HCT116 (cell line): ENCODE results near the gene ADGRA1. TPM values are rescaled to one million over a fixed set of nuclear protein-coding genes. Genes with fewer than 3 reads are reported as not detected.

Experiments
- ATAC-seq: fragments of 200-7000 bp; cut with Tn5 transposase; 2 replicates; pipeline ENCODE4 v1.9.1; 2020; ENCODE audit warnings: mild to moderate bottlenecking, moderate library complexity
- BruUV-seq: library from RNA; stranded (reverse); fragments of 400-500 nt; replicated peaks from 2 replicates; lab custom pipeline; 2021; lab: Mats Ljungman, UMichigan
- CTCF ChIA-PET: fragments of 300-600 bp; sonication (Branson Sonifier 250); formaldehyde crosslinking; loops from one replicate; lab custom pipeline; 2021; ENCODE audit warnings: antibody characterized with exemption; lab: Charles Lee
- POLR2A ChIA-PET: fragments of 300-600, 350-600 bp; sonication (Branson Sonifier 250); formaldehyde crosslinking; loops from one replicate; lab custom pipeline; 2021; ENCODE audit warnings: antibody characterized with exemption; lab: Charles Lee
- RAD21 ChIA-PET, 2 experiments: fragments of 300-600 bp; sonication (Branson Sonifier 250); formaldehyde crosslinking; loops; one replicate each; lab custom pipeline; 2023; ENCODE audit warnings: low total read pairs in 2 of 2; ENCODE audit not compliant: uncharacterized antibody in 2 of 2, unreplicated experiment in 2 of 2, low non-redundant PET in 1 of 2; lab: Charles Lee
- DNase-seq: peaks from one replicate; pipeline ENCODE4 v3.0.0-alpha.2; 2010; ENCODE audit warnings: low read depth, low spot score
- H2AFZ ChIP-seq: fragments of 200-600 bp; shearing (Covaris generic), sonication (generic); 2 replicates; pipeline ENCODE4 v1.6.1; 2017; ENCODE audit warnings: low read depth, mixed run types, mixed read lengths, antibody characterized with exemption, low read length; ENCODE audit not compliant: poor library complexity, severe bottlenecking
- H3K27ac ChIP-seq: 2 replicates; pipeline ENCODE4 v1.5.1; 2012; ENCODE audit warnings: low read depth, low read length
- H3K27me3 ChIP-seq: fragments of 200-600 bp; sonication (generic); 2 replicates; pipeline ENCODE4 v1.6.1; 2016; ENCODE audit warnings: mixed run types, low read length, mixed read lengths; ENCODE audit not compliant: insufficient read depth
- H3K36me3 ChIP-seq, 2 experiments: fragments of 200-500 bp in 1 of 2; fragments of 200-600 bp in 1 of 2; sonication (Bioruptor generic) in 1 of 2; sonication (generic) in 1 of 2; 2 replicates each; pipeline versions ENCODE4 v1.5.1 to v1.6.1; 2014 to 2016; ENCODE audit warnings: low read length in 2 of 2, inconsistent platforms in 1 of 2, mixed read lengths in 1 of 2, mixed run types in 1 of 2; ENCODE audit not compliant: insufficient read depth in 2 of 2, control insufficient read depth in 1 of 2
- H3K4me1 ChIP-seq, 2 experiments: fragments of 200-600 bp in 1 of 2; sonication (generic) in 1 of 2; 2 replicates each; pipeline versions ENCODE4 v1.5.1 to v1.6.1; 2012 to 2017; ENCODE audit warnings: low read length in 2 of 2, inconsistent platforms in 1 of 2, mild to moderate bottlenecking in 1 of 2, mixed read lengths in 1 of 2, mixed run types in 1 of 2, moderate library complexity in 1 of 2; ENCODE audit not compliant: insufficient read depth in 2 of 2, control insufficient read depth in 1 of 2
- H3K4me2 ChIP-seq: fragments of 200-600 bp; sonication (generic); 2 replicates; pipeline ENCODE4 v1.6.1; 2017; ENCODE audit warnings: mixed run types, low read length, mixed read lengths
- H3K4me3 ChIP-seq, 2 experiments: fragments of 200-600 bp in 1 of 2; sonication (generic) in 1 of 2; replicated peaks in 1 of 2; 2 replicates each; pipeline ENCODE4 v1.5.1; 2011 to 2016; ENCODE audit warnings: low read length in 2 of 2, control low read depth in 1 of 2, low read depth in 1 of 2, mild to moderate bottlenecking in 1 of 2, mixed read lengths in 1 of 2, mixed run types in 1 of 2
- H3K79me2 ChIP-seq: fragments of 200-600 bp; sonication (generic); 2 replicates; pipeline ENCODE4 v1.6.1; 2017; ENCODE audit warnings: mild to moderate bottlenecking, mixed run types, low read length, moderate library complexity, mixed read lengths; ENCODE audit not compliant: insufficient read depth
- H3K9ac ChIP-seq: fragments of 200-600 bp; sonication (generic); 2 replicates; pipeline ENCODE4 v1.6.1; 2016; ENCODE audit warnings: low read length, mixed read lengths
- H3K9me2 ChIP-seq: fragments of 200-600 bp; sonication (generic), shearing (Covaris generic); 2 replicates; pipeline ENCODE4 v1.6.1; 2017; ENCODE audit warnings: mixed run types, mild to moderate bottlenecking, moderate library complexity; ENCODE audit not compliant: insufficient read depth
- H3K9me3 ChIP-seq, 2 experiments: fragments of 200-500 bp in 1 of 2; fragments of 200-600 bp in 1 of 2; sonication (Bioruptor generic) in 1 of 2; sonication (generic) in 1 of 2; 2 replicates each; pipeline ENCODE4 v1.6.1; 2014 to 2017; ENCODE audit warnings: low read length in 2 of 2, mixed read lengths in 2 of 2, inconsistent platforms in 1 of 2, low read depth in 1 of 2, mild to moderate bottlenecking in 1 of 2, mixed run types in 1 of 2, moderate library complexity in 1 of 2; ENCODE audit not compliant: control insufficient read depth in 1 of 2, insufficient read depth in 1 of 2
- H4K20me1 ChIP-seq: fragments of 200-600 bp; sonication (generic), shearing (Covaris generic); 2 replicates; pipeline ENCODE4 v1.6.1; 2017; ENCODE audit warnings: mixed run types, mild to moderate bottlenecking, moderate library complexity; ENCODE audit not compliant: insufficient read depth
- EGR1 ChIP-seq: IDR thresholded peaks from 2 replicates; pipeline ENCODE4 v1.6.1; 2012; ENCODE audit warnings: low read depth
- FOSL1 ChIP-seq: IDR thresholded peaks from 2 replicates; pipeline ENCODE4 v1.6.1; 2012; ENCODE audit warnings: low read depth
- POLR2A ChIP-seq: IDR thresholded peaks from 2 replicates; pipeline ENCODE4 v1.7.0; 2011; ENCODE audit warnings: borderline replicate concordance; ENCODE audit not compliant: insufficient read depth, insufficient read length; ENCODE audit errors: extremely low read depth
- POLR2AphosphoS5 ChIP-seq: IDR thresholded peaks from 2 replicates; pipeline ENCODE4 v1.6.1; 2011; ENCODE audit warnings: mild to moderate bottlenecking, low read depth, low read length, moderate library complexity
- REST ChIP-seq: IDR thresholded peaks from 2 replicates; pipeline ENCODE4 v1.6.1; 2012; ENCODE audit warnings: low read depth
- YY1 ChIP-seq: IDR thresholded peaks from 2 replicates; pipeline ENCODE4 v1.6.1; 2011; ENCODE audit warnings: low read length, low read depth, moderate library complexity, mild to moderate bottlenecking; ENCODE audit not compliant: insufficient replicate concordance; ENCODE audit errors: extremely low read depth
- intact Hi-C: fragments of 100-400 bp; cut with micrococcal nuclease; formaldehyde crosslinking; loops from 2 replicates; pipeline ENCODE4 v1.10.0; 2022
- total RNA-seq: library from RNA; stranded (reverse); gene quantifications from one replicate; pipeline ENCODE4 v1.2.1, GENCODE V29; 2021; ENCODE audit not compliant: unreplicated experiment

Gene ADGRA1
- total RNA-seq, 1 experiment from 2014 or later, result not detected

- no peak for TF ChIP-seq REST
- no peak for TF ChIP-seq YY1
- TF ChIP-seq FOSL1, result no peak
- TF ChIP-seq POLR2AphosphoS5, result no peak
- no peak for TF ChIP-seq EGR1
- TF ChIP-seq POLR2A, result no peak
- intact Hi-C loops, result no loop called here
- H3K27me3 ChIP-seq, result no peaks in the 10 kb centered on the region
- no peaks in the 10 kb centered on the region for H3K36me3 ChIP-seq
- H3K27ac ChIP-seq, result no peak overlapping the region
- no peak overlapping the region for H2AFZ ChIP-seq
- H4K20me1 ChIP-seq, result no peaks in the 10 kb centered on the region
- no peak for DNase-seq
- H3K4me3 ChIP-seq, result no peak overlapping the region
- ChIA-PET CTCF (no interaction called here), RAD21 (no interaction called here), POLR2A (no interaction called here)
- H3K4me1 ChIP-seq, result peaks cover 0 to 4% of the 10 kb centered on the region in 2 experiments; a peak in 2 of 4 replicates
- no peak for ATAC-seq
- no peak overlapping the region for H3K9ac ChIP-seq
- H3K4me2 ChIP-seq, result no peak overlapping the region
- no peaks in the 10 kb centered on the region for H3K9me2 ChIP-seq
- H3K79me2 ChIP-seq, result no peaks in the 10 kb centered on the region
- H3K9me3 ChIP-seq, result no peaks in the 10 kb centered on the region; a peak in 1 of 4 replicates
- BruUV-seq, result no TSS peak
Observed at GRCh38 chr10:133124357-133125211, 36.9 kb downstream of the ADGRA1 start.
